ENCODE data around the gene GLRX3. TPM values are rescaled to one million over a fixed set of nuclear protein-coding genes. Genes with fewer than 3 reads are reported as not detected.

GLRX3 gene
- total RNA-seq, 1 donor from 2014 or later, result 192 TPM

GRCh38 chr10:130218936-130219335, 82.7 kb downstream of the GLRX3 start:
- DNase-seq (ENCODE audit: low read depth), result no peak
- TF ChIP-seq CTCF (IDR thresholded peaks at IDR 0.05; ENCODE audit: insufficient read depth, low read length, poor library complexity, severe bottlenecking), result no peak
- H3K27me3 ChIP-seq (ENCODE audit: control insufficient read depth, insufficient read depth, low read length), result no peaks in the 10 kb centered on the region
- no peaks in the 10 kb centered on the region for H3K36me3 ChIP-seq (ENCODE audit: control insufficient read depth, insufficient read depth, low read length)
- H3K4me3 ChIP-seq (ENCODE audit: low read depth, low read length), result no peak overlapping the region

- no peak for DNase-seq (ENCODE audit: low read depth)
- no peaks in the 10 kb centered on the region for H3K27me3 ChIP-seq (ENCODE audit: control insufficient read depth, insufficient read depth, low read length)
- no peaks in the 10 kb centered on the region for H3K36me3 ChIP-seq (ENCODE audit: control insufficient read depth, insufficient read depth, low read length)
- no peak for TF ChIP-seq CTCF (IDR thresholded peaks at IDR 0.05; ENCODE audit: insufficient read depth, low read length, poor library complexity, severe bottlenecking)
- H3K4me3 ChIP-seq (ENCODE audit: low read depth, low read length), result no peak overlapping the region
Observed at GRCh38 chr10:130220251-130221185, 84.3 kb downstream of the GLRX3 start.

GRCh38 chr10:130221456-130222375, 85.5 kb downstream of the GLRX3 start:
- Histone ChIP-seq H3K4me3 (ENCODE audit: low read depth, low read length) (no peak overlapping the region), H3K27me3 (ENCODE audit: control insufficient read depth, insufficient read depth, low read length) (no peaks in the 10 kb centered on the region), H3K36me3 (ENCODE audit: control insufficient read depth, insufficient read depth, low read length) (no peaks in the 10 kb centered on the region)
- no peak for TF ChIP-seq CTCF (IDR thresholded peaks at IDR 0.05; ENCODE audit: insufficient read depth, low read length, poor library complexity, severe bottlenecking)
- no peak for DNase-seq (ENCODE audit: low read depth)

- no peak overlapping the region for H3K4me3 ChIP-seq (ENCODE audit: low read depth, low read length)
- H3K27me3 ChIP-seq (ENCODE audit: control insufficient read depth, insufficient read depth, low read length), result no peaks in the 10 kb centered on the region
- TF ChIP-seq CTCF (IDR thresholded peaks at IDR 0.05; ENCODE audit: insufficient read depth, low read length, poor library complexity, severe bottlenecking), result no peak
- no peak for DNase-seq (ENCODE audit: low read depth)
- no peaks in the 10 kb centered on the region for H3K36me3 ChIP-seq (ENCODE audit: control insufficient read depth, insufficient read depth, low read length)
Observed at GRCh38 chr10:130222381-130222780, 86.2 kb downstream of the GLRX3 start.

- TF ChIP-seq CTCF (IDR thresholded peaks at IDR 0.05; ENCODE audit: insufficient read depth, low read length, poor library complexity, severe bottlenecking), result no peak
- Histone ChIP-seq H3K36me3 (ENCODE audit: control insufficient read depth, insufficient read depth, low read length) (no peaks in the 10 kb centered on the region), H3K27me3 (ENCODE audit: control insufficient read depth, insufficient read depth, low read length) (no peaks in the 10 kb centered on the region), H3K4me3 (ENCODE audit: low read depth, low read length) (no peak overlapping the region)
- no peak for DNase-seq (ENCODE audit: low read depth)
Observed at GRCh38 chr10:130224228-130224627, 88.0 kb downstream of the GLRX3 start.
